HFF-Myc (cell line): ENCODE data around the gene LRRIQ3.
"Not testable (repeated sequence)": the region's sequence is repeated elsewhere in the genome, so short reads cannot be mapped to it uniquely, and the experiment has no call there.

ENCODE experiments used
- DNase-seq: peaks from one replicate; pipeline ENCODE4 v3.0.0-alpha.2; 2011; ENCODE audit warnings: low read depth; ENCODE audit errors: extremely low read depth
- H3K4me3 ChIP-seq: replicated peaks from 2 replicates; pipeline ENCODE4 v1.5.1; 2011; ENCODE audit warnings: low read depth, mild to moderate bottlenecking, control low read depth, low read length
- TF ChIP-seq, protein P1 (sequence below): IDR thresholded peaks from 2 replicates; pipeline ENCODE4 v1.5.1; 2012; ENCODE audit warnings: mild to moderate bottlenecking, low read depth, low read length, control low read depth; ENCODE audit errors: missing control alignments

Gene LRRIQ3

GRCh38 chr1:74195339-74195738, 2.6 kb downstream of the LRRIQ3 start:
- TF ChIP-seq, protein P1, sequence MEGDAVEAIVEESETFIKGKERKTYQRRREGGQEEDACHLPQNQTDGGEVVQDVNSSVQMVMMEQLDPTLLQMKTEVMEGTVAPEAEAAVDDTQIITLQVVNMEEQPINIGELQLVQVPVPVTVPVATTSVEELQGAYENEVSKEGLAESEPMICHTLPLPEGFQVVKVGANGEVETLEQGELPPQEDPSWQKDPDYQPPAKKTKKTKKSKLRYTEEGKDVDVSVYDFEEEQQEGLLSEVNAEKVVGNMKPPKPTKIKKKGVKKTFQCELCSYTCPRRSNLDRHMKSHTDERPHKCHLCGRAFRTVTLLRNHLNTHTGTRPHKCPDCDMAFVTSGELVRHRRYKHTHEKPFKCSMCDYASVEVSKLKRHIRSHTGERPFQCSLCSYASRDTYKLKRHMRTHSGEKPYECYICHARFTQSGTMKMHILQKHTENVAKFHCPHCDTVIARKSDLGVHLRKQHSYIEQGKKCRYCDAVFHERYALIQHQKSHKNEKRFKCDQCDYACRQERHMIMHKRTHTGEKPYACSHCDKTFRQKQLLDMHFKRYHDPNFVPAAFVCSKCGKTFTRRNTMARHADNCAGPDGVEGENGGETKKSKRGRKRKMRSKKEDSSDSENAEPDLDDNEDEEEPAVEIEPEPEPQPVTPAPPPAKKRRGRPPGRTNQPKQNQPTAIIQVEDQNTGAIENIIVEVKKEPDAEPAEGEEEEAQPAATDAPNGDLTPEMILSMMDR = no peak
- no peak for DNase-seq
- H3K4me3 ChIP-seq = no peak overlapping the region

GRCh38 chr1:74193908-74194307, 4.1 kb downstream of the LRRIQ3 start:
- no peak overlapping the region for H3K4me3 ChIP-seq
- no peak for DNase-seq
- TF ChIP-seq, protein P1 = no peak

- H3K4me3 ChIP-seq = no peak overlapping the region
- TF ChIP-seq, protein P1 = no peak
- DNase-seq = no peak
These were observed 17.5 kb downstream of the LRRIQ3 start for GRCh38 chr1:74180490-74180889.

DNA sequence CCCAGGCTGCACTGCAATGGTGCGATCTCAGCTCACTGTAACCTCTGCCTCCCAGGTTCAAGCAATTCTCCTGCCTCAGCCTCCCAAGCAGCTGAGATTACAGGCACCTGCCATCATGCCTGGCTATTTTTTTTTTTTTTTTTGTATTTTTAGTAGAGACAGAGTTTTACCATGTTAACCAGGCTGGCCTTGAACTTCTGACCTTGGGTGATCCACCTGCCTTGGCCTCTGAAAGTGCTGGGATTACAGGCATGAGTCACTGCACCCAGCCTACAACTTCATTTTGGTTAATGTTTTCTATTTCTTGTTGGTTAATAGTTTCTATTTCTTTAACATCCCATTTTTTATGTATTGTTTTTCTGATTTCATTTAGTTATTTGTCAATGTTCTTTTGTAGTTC, 23.6 kb downstream of the LRRIQ3 start:
- not testable (repeated sequence) for DNase-seq, H3K4me3 ChIP-seq

GRCh38 chr1:74162333-74162732, 35.6 kb downstream of the LRRIQ3 start:
- no peak overlapping the region for H3K4me3 ChIP-seq
- DNase-seq = no peak
- TF ChIP-seq, protein P1 = no peak

DNA sequence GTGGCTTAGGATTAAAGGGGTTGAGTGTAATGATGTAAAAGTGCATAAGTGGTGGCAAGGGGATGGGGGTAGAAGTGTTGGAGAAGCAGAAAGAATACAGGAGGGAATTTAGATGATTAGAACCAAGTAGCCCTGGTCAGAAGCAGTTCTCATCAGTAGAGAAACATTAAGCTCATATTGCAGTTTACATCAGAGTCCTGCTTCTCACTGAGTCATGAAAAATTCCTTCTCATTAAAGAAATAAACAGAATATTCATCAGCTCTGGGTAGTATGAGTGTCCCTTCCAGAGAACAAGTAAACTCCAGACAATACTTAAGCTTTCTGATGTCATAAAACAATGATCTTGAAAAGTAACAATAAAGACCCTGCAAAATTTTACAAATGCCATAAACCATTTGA, 36.5 kb downstream of the LRRIQ3 start:
- no peak for DNase-seq
- no peak overlapping the region for H3K4me3 ChIP-seq
- TF ChIP-seq, protein P1 = no peak

DNA sequence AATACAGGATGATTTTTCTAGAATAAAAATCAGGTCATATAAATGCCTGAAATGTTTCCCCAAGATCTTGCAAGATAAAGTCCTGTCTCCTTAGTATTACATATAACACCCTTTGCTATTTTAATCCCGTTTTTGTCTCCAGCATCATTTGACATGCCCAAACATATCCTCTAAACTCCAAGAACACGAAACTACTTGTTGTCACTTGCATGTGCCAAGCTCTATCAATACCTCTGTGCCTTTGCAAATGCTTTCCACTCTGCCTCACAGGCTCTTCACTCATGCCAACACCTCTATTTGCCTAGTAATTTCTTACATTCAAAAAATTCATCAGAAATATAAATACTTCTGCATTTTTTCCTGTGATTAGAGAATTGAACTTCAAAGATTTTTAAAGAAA, 37.9 kb downstream of the LRRIQ3 start:
- TF ChIP-seq, protein P1 = no peak
- DNase-seq = no peak
- no peak overlapping the region for H3K4me3 ChIP-seq
